HG02571 (cell line): ENCODE results near the gene FGF14.

Source experiments
- ATAC-seq: cut with Tn5 transposase; IDR thresholded peaks from one replicate; pipeline ENCODE4 v1.9.1; 2021; ENCODE audit warnings: mild to moderate bottlenecking, moderate library complexity; ENCODE audit not compliant: unreplicated experiment

Gene FGF14

DNA sequence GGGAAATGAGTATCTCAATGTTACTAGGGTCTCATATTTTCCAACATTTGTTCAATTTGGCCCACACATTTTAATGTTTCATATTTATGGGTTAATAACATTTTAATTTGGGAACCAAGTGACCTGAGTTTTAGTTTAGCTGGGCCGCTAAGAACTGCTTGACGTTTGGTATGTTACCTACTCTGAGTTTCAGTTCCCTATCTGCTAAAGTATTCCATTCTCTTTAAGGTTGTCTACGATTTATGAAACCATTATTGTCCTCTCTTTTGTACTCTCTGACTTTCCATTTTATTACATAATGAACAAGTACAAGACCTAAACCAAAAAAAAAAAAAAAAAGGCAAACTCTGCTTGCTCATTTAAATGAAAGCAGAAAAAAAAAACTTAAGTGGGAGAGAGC lies 89.9 kb downstream of the FGF14 start:
- no peak for ATAC-seq

DNA sequence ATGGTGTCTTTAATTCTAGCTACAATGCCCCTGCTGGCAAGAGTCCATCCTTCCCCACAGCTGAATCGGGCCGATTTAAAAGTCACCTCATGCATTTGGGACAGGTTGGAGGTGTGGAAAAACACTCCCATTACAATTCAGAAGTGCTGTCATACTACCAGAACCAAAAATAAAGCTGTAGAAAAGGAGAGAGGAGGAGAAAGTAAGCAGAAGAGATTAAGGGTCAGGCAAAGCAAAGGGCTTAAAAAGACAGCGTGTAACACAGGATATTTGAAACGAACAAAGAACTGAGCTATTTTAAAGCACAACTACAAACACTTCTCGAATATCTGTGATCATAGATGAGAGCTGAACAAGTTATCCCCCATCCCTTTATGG lies 90.4 kb downstream of the FGF14 start:
- ATAC-seq: no peak

DNA sequence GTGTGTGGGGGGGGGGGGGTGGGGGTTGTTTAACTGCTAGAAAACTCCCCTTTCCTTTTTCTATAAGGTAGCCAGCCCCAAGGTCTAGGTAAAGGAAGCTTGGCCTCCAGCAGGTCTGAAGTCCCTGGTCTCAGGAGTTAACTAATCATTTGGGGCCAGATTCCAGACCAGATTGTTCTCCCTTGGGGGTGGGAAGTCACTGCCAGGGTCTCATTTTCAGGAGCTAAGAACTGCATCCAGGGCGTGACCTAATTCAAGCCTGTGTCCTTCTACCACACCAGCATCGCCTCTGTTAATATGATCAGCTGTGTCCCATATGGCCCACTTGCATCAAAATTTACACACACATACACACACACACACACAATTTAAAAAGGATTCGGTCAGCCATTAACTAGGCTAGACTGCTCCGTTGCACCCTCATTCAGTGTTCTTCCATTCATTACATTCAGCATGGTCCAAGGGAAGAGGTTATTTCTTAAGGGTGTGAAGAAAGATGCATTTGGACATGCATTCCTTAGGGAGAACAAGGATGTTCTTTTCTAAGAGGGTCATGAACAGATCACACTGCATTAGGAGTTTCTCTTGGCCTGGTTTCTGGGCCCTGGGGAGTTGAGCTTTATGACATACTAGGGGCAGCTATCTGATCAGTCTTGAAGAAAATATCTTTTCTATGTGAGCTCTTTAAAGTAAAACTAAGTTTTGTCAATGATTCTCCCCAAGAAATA lies 91.0 kb downstream of the FGF14 start:
- ATAC-seq: no peak

- ATAC-seq: no peak
Measured at GRCh38 chr13:102309110-102309509, 92.7 kb downstream of the FGF14 start.

DNA sequence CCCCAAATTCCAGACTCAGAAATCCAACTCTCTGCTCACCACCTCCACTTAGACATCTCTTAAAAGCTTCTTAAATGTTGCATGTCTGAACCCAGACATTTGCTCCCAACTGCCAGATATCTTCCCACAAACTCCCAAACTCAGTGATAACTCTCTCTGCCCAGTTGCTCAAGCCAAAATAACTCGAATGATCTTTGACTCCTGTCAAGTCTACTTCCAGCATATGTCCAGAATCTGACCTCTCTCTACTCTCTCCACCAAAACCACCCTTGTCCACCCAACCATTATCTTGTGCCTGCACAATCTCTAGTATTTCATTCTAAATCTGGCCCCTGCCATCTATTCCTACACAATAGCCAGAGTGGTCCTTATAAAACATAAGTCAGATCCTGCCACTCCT lies 99.3 kb downstream of the FGF14 start:
- ATAC-seq: no peak

GRCh38 chr13:102300379-102300778 lies 101.5 kb downstream of the FGF14 start:
- ATAC-seq: no peak

- no peak for ATAC-seq
Measured at GRCh38 chr13:102299366-102299765, 102.5 kb downstream of the FGF14 start.

- no peak for ATAC-seq
Measured at GRCh38 chr13:102298051-102298450, 103.8 kb downstream of the FGF14 start.

DNA sequence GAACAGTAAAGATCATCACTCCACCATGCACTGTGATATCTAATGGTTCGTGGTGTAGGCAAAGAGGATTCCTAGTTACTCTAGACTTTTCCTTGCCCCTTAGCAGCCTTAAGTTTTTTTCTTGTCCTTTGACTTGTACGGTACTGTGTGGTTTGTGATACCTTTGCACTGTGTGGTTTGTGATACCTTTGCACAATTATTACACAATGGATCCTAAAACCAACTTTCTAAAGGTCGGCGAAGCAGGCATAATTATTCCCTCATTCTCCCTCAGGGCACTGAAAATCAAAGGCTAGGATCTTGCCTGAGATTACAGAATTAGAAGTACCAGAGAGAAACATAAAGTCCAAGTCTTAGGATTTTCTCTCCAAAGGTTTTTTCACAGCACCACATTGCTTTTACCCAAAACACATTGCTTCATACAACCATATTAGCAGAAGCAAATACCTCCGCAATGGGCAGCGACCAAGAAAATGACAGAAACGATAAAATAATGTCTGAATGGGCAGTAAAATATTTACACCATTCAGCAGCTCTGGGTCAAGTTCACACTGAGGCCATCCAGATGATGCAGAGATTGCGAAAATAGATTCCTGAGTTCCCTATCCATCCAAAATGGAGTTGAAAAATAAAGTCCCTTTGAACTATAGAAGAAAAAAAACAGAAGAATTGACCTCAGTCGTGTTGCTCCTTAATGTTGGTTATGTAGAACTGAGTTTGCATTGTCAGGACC lies 106.4 kb downstream of the FGF14 start:
- no peak for ATAC-seq

DNA sequence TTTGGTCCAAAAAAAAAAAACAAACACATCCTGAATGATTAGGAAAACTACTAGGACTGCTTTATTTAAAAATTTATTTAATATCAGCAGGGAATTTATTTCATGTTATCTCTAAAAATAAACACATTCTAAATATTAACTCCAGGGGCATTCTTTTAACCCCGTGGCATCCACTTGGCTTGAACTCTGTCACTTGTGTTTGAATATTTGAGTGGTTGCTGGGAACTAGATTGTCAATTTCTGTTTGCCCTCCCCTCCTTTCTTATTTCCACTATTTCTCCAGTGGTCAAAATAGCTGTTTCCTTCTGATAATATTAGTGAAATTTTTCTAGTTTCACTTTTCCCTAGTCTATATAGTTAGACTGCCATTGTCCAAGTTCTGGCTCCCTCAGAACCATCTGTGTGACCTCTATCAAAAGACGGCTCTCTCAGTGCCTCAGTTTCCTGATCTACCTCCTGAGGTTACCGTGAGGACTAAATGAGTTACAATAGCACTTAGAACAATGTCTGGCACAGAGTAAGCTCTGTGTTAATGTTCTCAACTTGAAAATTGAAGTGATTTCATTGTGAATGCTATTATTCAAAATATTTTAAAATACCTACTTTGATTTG lies 107.3 kb downstream of the FGF14 start:
- no peak for ATAC-seq

- ATAC-seq: no peak
Measured at GRCh38 chr13:102293723-102294122, 108.1 kb downstream of the FGF14 start.

- no peak for ATAC-seq
Measured at GRCh38 chr13:102291587-102292218, 110.1 kb downstream of the FGF14 start.

DNA sequence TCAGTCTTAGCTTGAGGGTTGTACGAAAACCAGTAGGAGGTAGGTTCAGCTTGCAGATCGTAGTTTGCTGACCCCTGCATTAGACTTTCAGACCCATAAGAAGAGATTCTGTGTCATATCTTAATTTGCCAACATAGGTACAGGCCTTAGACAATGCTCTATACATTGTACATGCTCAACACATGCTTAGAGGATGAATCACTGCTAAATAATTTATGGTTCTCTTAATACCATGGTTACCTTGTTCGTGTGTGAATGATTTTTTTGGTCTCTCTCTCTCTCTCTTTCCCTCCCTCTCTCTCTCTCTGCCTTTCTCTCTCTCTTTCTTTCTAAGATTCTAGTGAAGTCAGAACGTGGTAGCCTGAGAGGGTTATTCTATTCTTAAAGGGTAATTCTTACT lies 112.2 kb downstream of the FGF14 start:
- no peak for ATAC-seq

GRCh38 chr13:102286326-102286725 lies 115.5 kb downstream of the FGF14 start:
- no peak for ATAC-seq

GRCh38 chr13:102280366-102280765 lies 121.5 kb downstream of the FGF14 start:
- no peak for ATAC-seq

GRCh38 chr13:102277286-102277685 lies 124.6 kb downstream of the FGF14 start:
- no peak for ATAC-seq

- no peak for ATAC-seq
Measured at GRCh38 chr13:102276404-102276803, 125.4 kb downstream of the FGF14 start.

DNA sequence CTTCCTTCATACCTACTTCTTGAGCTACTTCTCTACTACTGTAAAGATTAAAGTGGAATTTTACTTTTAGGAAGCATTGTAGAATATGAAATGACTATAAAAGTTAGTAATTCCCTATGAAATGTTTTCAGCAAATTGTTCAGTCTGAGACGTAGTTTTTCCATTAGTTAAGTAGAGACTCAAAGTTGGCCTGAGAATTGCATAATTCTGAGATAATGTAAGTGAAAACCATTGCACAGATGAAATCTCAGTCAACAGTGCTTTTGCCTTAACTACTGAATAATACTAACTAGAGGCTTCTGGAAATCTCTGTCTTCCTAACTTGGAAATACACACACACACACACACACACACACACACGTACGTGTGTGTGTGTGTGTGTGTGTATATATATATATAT lies 125.9 kb downstream of the FGF14 start:
- ATAC-seq: no peak

- no peak for ATAC-seq
Measured at GRCh38 chr13:102273111-102273510, 128.7 kb downstream of the FGF14 start.

- no peak for ATAC-seq
Measured at GRCh38 chr13:102267191-102267590, 134.7 kb downstream of the FGF14 start.

- no peak for ATAC-seq
Measured at GRCh38 chr13:102261809-102262208, 140.0 kb downstream of the FGF14 start.

GRCh38 chr13:102261316-102261715 lies 140.5 kb downstream of the FGF14 start:
- ATAC-seq: no peak
